Activated T-helper 2 cell treated with anti-CD3 and anti-CD28 coated beads, Interferon-gamma antibody, Interleukin-2, Interleukin-4, amounts not matched to agents 10 μg/mL and 5 μg/mL and 100 μg/mL, durations not matched to agents 14 hours and 24 hours and 36 hours (primary cell): ENCODE measurements around the gene ARL6IP6. TPM values are rescaled to one million over a fixed set of nuclear protein-coding genes. Genes with fewer than 3 reads are reported as not detected.

Experiments used
- DNase-seq: peaks from one replicate; pipeline ENCODE4 v3.0.0; 2021; ENCODE audit warnings: low spot score
- H3K27ac Mint-ChIP-seq: one replicate; pipeline ENCODE4 v1.8.0; 2021; ENCODE audit warnings: mixed read lengths
- H3K27me3 Mint-ChIP-seq: one replicate; pipeline ENCODE4 v1.8.0; 2021; ENCODE audit warnings: low read depth, mixed read lengths
- H3K36me3 Mint-ChIP-seq: one replicate; pipeline ENCODE4 v1.8.0; 2021; ENCODE audit warnings: low read depth, mixed read lengths
- H3K4me1 Mint-ChIP-seq: one replicate; pipeline ENCODE4 v1.8.0; 2021; ENCODE audit warnings: low read depth, mixed read lengths
- H3K4me3 Mint-ChIP-seq: one replicate; pipeline ENCODE4 v1.8.0; 2021; ENCODE audit warnings: low read depth, mild to moderate bottlenecking, moderate library complexity, mixed read lengths
- H3K9me3 Mint-ChIP-seq: one replicate; pipeline ENCODE4 v1.8.0; 2021; ENCODE audit warnings: mixed read lengths
- intact Hi-C: fragments of 100-400 bp; cut with micrococcal nuclease; formaldehyde crosslinking; loops from one replicate; pipeline ENCODE4 v1.15.1; 2023
- total RNA-seq: library from RNA; stranded (reverse); gene quantifications from 2 replicates; pipeline ENCODE4 v1.2.3, GENCODE V29; 2022

Gene ARL6IP6
- total RNA-seq, 1 donor from 2014 or later = 33.6 TPM

- Mint-ChIP-seq H3K27ac (no peak overlapping the region), H3K9me3 (no peaks in the 10 kb centered on the region), H3K4me3 (no peak overlapping the region), H3K4me1 (no peaks in the 10 kb centered on the region), H3K36me3 (no peaks in the 10 kb centered on the region), H3K27me3 (peaks cover 7% of the 10 kb centered on the region)
- intact Hi-C loops = no loop called here
- no peak for DNase-seq
Observed at GRCh38 chr2:152781175-152781574, 62.8 kb downstream of the ARL6IP6 start.

GRCh38 chr2:152782171-152782570, 63.8 kb downstream of the ARL6IP6 start:
- peaks cover 7% of the 10 kb centered on the region for H3K27me3 Mint-ChIP-seq
- H3K4me1 Mint-ChIP-seq = no peaks in the 10 kb centered on the region
- H3K36me3 Mint-ChIP-seq = no peaks in the 10 kb centered on the region
- H3K9me3 Mint-ChIP-seq = no peaks in the 10 kb centered on the region
- no peak for DNase-seq
- H3K4me3 Mint-ChIP-seq = no peak overlapping the region
- intact Hi-C loops = no loop called here
- no peak overlapping the region for H3K27ac Mint-ChIP-seq

GRCh38 chr2:152790883-152791282, 72.5 kb downstream of the ARL6IP6 start:
- H3K4me3 Mint-ChIP-seq = no peak overlapping the region
- DNase-seq = no peak
- H3K9me3 Mint-ChIP-seq = no peaks in the 10 kb centered on the region
- H3K4me1 Mint-ChIP-seq = no peaks in the 10 kb centered on the region
- no peaks in the 10 kb centered on the region for H3K27me3 Mint-ChIP-seq
- no peaks in the 10 kb centered on the region for H3K36me3 Mint-ChIP-seq
- H3K27ac Mint-ChIP-seq = no peak overlapping the region
- intact Hi-C loops = no loop called here

GRCh38 chr2:152791979-152792378, 73.6 kb downstream of the ARL6IP6 start:
- intact Hi-C loops = no loop called here
- Mint-ChIP-seq H3K27me3 (no peaks in the 10 kb centered on the region), H3K4me3 (no peak overlapping the region), H3K36me3 (no peaks in the 10 kb centered on the region), H3K27ac (no peak overlapping the region), H3K9me3 (no peaks in the 10 kb centered on the region), H3K4me1 (no peaks in the 10 kb centered on the region)
- no peak for DNase-seq

GRCh38 chr2:152792974-152793373, 74.6 kb downstream of the ARL6IP6 start:
- Mint-ChIP-seq H3K9me3 (no peaks in the 10 kb centered on the region), H3K27ac (no peak overlapping the region), H3K27me3 (no peaks in the 10 kb centered on the region), H3K36me3 (no peaks in the 10 kb centered on the region), H3K4me3 (no peak overlapping the region), H3K4me1 (no peaks in the 10 kb centered on the region)
- no peak for DNase-seq
- intact Hi-C loops = no loop called here

GRCh38 chr2:152796941-152797340, 78.5 kb downstream of the ARL6IP6 start:
- Mint-ChIP-seq H3K9me3 (no peaks in the 10 kb centered on the region), H3K4me1 (no peaks in the 10 kb centered on the region), H3K27me3 (no peaks in the 10 kb centered on the region), H3K27ac (no peak overlapping the region), H3K36me3 (no peaks in the 10 kb centered on the region), H3K4me3 (no peak overlapping the region)
- intact Hi-C loops = no loop called here
- no peak for DNase-seq

- Mint-ChIP-seq H3K27ac (no peak overlapping the region), H3K27me3 (peaks cover 2% of the 10 kb centered on the region), H3K9me3 (no peaks in the 10 kb centered on the region), H3K4me1 (no peaks in the 10 kb centered on the region), H3K36me3 (no peaks in the 10 kb centered on the region), H3K4me3 (no peak overlapping the region)
- intact Hi-C loops = no loop called here
- DNase-seq = no peak
Observed at GRCh38 chr2:152804687-152805408, 86.4 kb downstream of the ARL6IP6 start.

- no peak for DNase-seq
- intact Hi-C loops = no loop called here
- peaks cover 4% of the 10 kb centered on the region for H3K4me1 Mint-ChIP-seq
- H3K4me3 Mint-ChIP-seq = no peak overlapping the region
- H3K9me3 Mint-ChIP-seq = peaks cover 16% of the 10 kb centered on the region
- H3K27me3 Mint-ChIP-seq = no peaks in the 10 kb centered on the region
- no peak overlapping the region for H3K27ac Mint-ChIP-seq
- H3K36me3 Mint-ChIP-seq = no peaks in the 10 kb centered on the region
Observed at GRCh38 chr2:152811916-152812315, 93.5 kb downstream of the ARL6IP6 start.

Other genes starting within 250 kb of the ARL6IP6 start
- gene PRPF40A, start 1.2 kb upstream of the ARL6IP6 start, total RNA-seq = 144 and 170 TPM in 2 replicates